Measurements from ENCODE around the gene HPSE2.

HPSE2 gene

DNA sequence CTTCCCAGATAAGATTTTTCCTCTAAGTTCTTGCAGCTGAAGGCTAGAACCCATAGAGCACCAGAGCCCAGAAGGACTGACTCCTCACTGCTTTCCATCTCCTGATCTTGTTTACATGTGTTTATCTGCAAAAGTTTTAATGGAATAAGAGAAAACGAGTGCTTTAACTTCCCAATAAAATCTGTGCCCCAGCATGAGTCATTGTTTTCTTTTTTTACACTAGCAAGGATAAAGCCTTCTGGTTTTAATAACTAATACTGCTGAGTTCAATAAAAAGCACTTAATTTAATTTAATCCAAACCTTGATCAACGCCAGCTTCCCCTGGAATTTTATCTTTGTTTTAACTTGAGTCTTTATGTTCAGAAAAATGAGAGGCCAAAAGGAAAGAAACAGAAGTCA is 227.6 kb downstream of the HPSE2 start:
- Histone ChIP-seq H3K36me3 (ENCODE audit: control insufficient read depth in 4 of 4, insufficient read depth in 4 of 4, low read length in 3 of 4) (no peaks in the 10 kb centered on the region), H3K27ac (ENCODE audit: insufficient read depth in 1 of 2, low read depth in 1 of 2, low read length in 2 of 2, poor library complexity in 1 of 2, severe bottlenecking in 2 of 2) (no peak overlapping the region), H3K4me1 (ENCODE audit: control extremely low read depth in 1 of 4, control insufficient read depth in 4 of 4, insufficient read depth in 4 of 4, low read length in 3 of 4) (no peaks in the 10 kb centered on the region), H3K9me3 (ENCODE audit: control extremely low read depth in 1 of 5, control insufficient read depth in 4 of 5, insufficient read depth in 2 of 5, low read depth in 1 of 5, low read length in 4 of 5) (peaks cover 2 to 20% (median 9%) of the 10 kb centered on the region in 5 experiments), H3K4me3 (ENCODE audit: control insufficient read depth in 1 of 7, extremely low read depth in 1 of 7, insufficient read depth in 4 of 7, low read depth in 2 of 7, low read length in 6 of 7) (no peak overlapping the region), H3K27me3 (replicated peaks in 2 of 5; ENCODE audit: control insufficient read depth in 4 of 5, insufficient read depth in 5 of 5, low read length in 4 of 5) (no peaks in the 10 kb centered on the region)
- CTCF ChIA-PET = no interaction called here
- no peak for DNase-seq
- no CpG with 5 or more reads among the region's 2 CpGs for WGBS (ENCODE audit: insufficient coverage)
- POLR2A ChIA-PET = no interaction called here

- ChIA-PET POLR2A (no interaction called here), CTCF (no interaction called here)
- no peak for DNase-seq
- Histone ChIP-seq H3K4me3 (ENCODE audit: control insufficient read depth in 1 of 7, extremely low read depth in 1 of 7, insufficient read depth in 4 of 7, low read depth in 2 of 7, low read length in 6 of 7) (no peak overlapping the region), H3K36me3 (ENCODE audit: control insufficient read depth in 4 of 4, insufficient read depth in 4 of 4, low read length in 3 of 4) (no peaks in the 10 kb centered on the region), H3K27ac (ENCODE audit: insufficient read depth in 1 of 2, low read depth in 1 of 2, low read length in 2 of 2, poor library complexity in 1 of 2, severe bottlenecking in 2 of 2) (no peak overlapping the region), H3K9me3 (ENCODE audit: control extremely low read depth in 1 of 5, control insufficient read depth in 4 of 5, insufficient read depth in 2 of 5, low read depth in 1 of 5, low read length in 4 of 5) (peaks cover 2 to 20% (median 9%) of the 10 kb centered on the region in 5 experiments), H3K4me1 (ENCODE audit: control extremely low read depth in 1 of 4, control insufficient read depth in 4 of 4, insufficient read depth in 4 of 4, low read length in 3 of 4) (no peaks in the 10 kb centered on the region), H3K27me3 (replicated peaks in 2 of 5; ENCODE audit: control insufficient read depth in 4 of 5, insufficient read depth in 5 of 5, low read length in 4 of 5) (no peaks in the 10 kb centered on the region)
These were observed 228.2 kb downstream of the HPSE2 start for GRCh38 chr10:99007457-99007856.

DNA sequence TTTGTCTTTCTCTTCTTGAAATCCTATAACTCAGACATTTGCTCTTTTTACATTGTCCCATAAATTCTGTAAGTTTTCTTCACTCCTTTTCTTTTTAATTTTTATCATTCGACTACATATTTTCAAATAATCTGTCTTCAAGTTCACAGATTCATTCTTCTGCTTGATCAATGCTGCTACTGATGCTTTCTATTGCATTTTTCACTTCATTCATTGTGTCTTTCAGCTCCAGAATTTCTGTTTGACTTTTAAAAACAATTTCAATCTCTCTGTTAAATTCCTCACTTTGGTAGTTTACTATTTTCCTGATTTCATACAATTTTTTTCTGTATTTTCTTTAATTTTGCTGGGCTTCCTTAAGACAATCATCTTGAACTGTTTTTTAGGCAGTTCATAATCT is 230.4 kb downstream of the HPSE2 start:
- CTCF ChIA-PET = interaction anchor here (0.9 kb wide), 1 partner anchor 12 kb away, joined by 3 read pairs; no protein-coding TSS in a partner anchor
- no peak for DNase-seq
- Histone ChIP-seq H3K9me3 (ENCODE audit: control extremely low read depth in 1 of 5, control insufficient read depth in 4 of 5, insufficient read depth in 2 of 5, low read depth in 1 of 5, low read length in 4 of 5) (peaks cover 2 to 20% (median 9%) of the 10 kb centered on the region in 5 experiments), H3K36me3 (ENCODE audit: control insufficient read depth in 4 of 4, insufficient read depth in 4 of 4, low read length in 3 of 4) (no peaks in the 10 kb centered on the region), H3K27ac (ENCODE audit: insufficient read depth in 1 of 2, low read depth in 1 of 2, low read length in 2 of 2, poor library complexity in 1 of 2, severe bottlenecking in 2 of 2) (no peak overlapping the region), H3K27me3 (replicated peaks in 2 of 5; ENCODE audit: control insufficient read depth in 4 of 5, insufficient read depth in 5 of 5, low read length in 4 of 5) (no peaks in the 10 kb centered on the region), H3K4me3 (ENCODE audit: control insufficient read depth in 1 of 7, extremely low read depth in 1 of 7, insufficient read depth in 4 of 7, low read depth in 2 of 7, low read length in 6 of 7) (no peak overlapping the region), H3K4me1 (ENCODE audit: control extremely low read depth in 1 of 4, control insufficient read depth in 4 of 4, insufficient read depth in 4 of 4, low read length in 3 of 4) (no peaks in the 10 kb centered on the region)
- POLR2A ChIA-PET = no interaction called here
- 69% methylated on average over 1 of the region's 1 CpG for WGBS (ENCODE audit: insufficient coverage)

- Histone ChIP-seq H3K4me1 (ENCODE audit: control extremely low read depth in 1 of 4, control insufficient read depth in 4 of 4, insufficient read depth in 4 of 4, low read length in 3 of 4) (no peaks in the 10 kb centered on the region), H3K36me3 (ENCODE audit: control insufficient read depth in 4 of 4, insufficient read depth in 4 of 4, low read length in 3 of 4) (no peaks in the 10 kb centered on the region), H3K4me3 (ENCODE audit: control insufficient read depth in 1 of 7, extremely low read depth in 1 of 7, insufficient read depth in 4 of 7, low read depth in 2 of 7, low read length in 6 of 7) (no peak overlapping the region), H3K27ac (ENCODE audit: insufficient read depth in 1 of 2, low read depth in 1 of 2, low read length in 2 of 2, poor library complexity in 1 of 2, severe bottlenecking in 2 of 2) (no peak overlapping the region), H3K27me3 (replicated peaks in 2 of 5; ENCODE audit: control insufficient read depth in 4 of 5, insufficient read depth in 5 of 5, low read length in 4 of 5) (no peaks in the 10 kb centered on the region), H3K9me3 (ENCODE audit: control extremely low read depth in 1 of 5, control insufficient read depth in 4 of 5, insufficient read depth in 2 of 5, low read depth in 1 of 5, low read length in 4 of 5) (peaks cover 2 to 20% (median 9%) of the 10 kb centered on the region in 5 experiments)
- WGBS (ENCODE audit: insufficient coverage) = no CpG with 5 or more reads among the region's 1 CpG
- POLR2A ChIA-PET = no interaction called here
- CTCF ChIA-PET = interaction anchor here (0.9 kb wide), 1 partner anchor 13 kb away, joined by 3 read pairs; no protein-coding TSS in a partner anchor
- no peak for DNase-seq
These were observed 230.9 kb downstream of the HPSE2 start for GRCh38 chr10:99004738-99005137.

GRCh38 chr10:99002392-99002791 is 233.3 kb downstream of the HPSE2 start:
- no peaks in the 10 kb centered on the region for H3K36me3 ChIP-seq (ENCODE audit: control insufficient read depth in 4 of 4, insufficient read depth in 4 of 4, low read length in 3 of 4)
- 100% methylated on average over 1 of the region's 1 CpG for WGBS (ENCODE audit: insufficient coverage)
- DNase-seq = no peak
- H3K4me3 ChIP-seq (ENCODE audit: control insufficient read depth in 1 of 7, extremely low read depth in 1 of 7, insufficient read depth in 4 of 7, low read depth in 2 of 7, low read length in 6 of 7) = no peak overlapping the region
- H3K27me3 ChIP-seq (replicated peaks in 2 of 5; ENCODE audit: control insufficient read depth in 4 of 5, insufficient read depth in 5 of 5, low read length in 4 of 5) = no peaks in the 10 kb centered on the region
- CTCF ChIA-PET = no interaction called here
- H3K9me3 ChIP-seq (ENCODE audit: control extremely low read depth in 1 of 5, control insufficient read depth in 4 of 5, insufficient read depth in 2 of 5, low read depth in 1 of 5, low read length in 4 of 5) = peaks cover 4 to 20% (median 9%) of the 10 kb centered on the region in 5 experiments
- no peak overlapping the region for H3K27ac ChIP-seq (ENCODE audit: insufficient read depth in 1 of 2, low read depth in 1 of 2, low read length in 2 of 2, poor library complexity in 1 of 2, severe bottlenecking in 2 of 2)
- H3K4me1 ChIP-seq (ENCODE audit: control extremely low read depth in 1 of 4, control insufficient read depth in 4 of 4, insufficient read depth in 4 of 4, low read length in 3 of 4) = no peaks in the 10 kb centered on the region
- POLR2A ChIA-PET = no interaction called here

DNA sequence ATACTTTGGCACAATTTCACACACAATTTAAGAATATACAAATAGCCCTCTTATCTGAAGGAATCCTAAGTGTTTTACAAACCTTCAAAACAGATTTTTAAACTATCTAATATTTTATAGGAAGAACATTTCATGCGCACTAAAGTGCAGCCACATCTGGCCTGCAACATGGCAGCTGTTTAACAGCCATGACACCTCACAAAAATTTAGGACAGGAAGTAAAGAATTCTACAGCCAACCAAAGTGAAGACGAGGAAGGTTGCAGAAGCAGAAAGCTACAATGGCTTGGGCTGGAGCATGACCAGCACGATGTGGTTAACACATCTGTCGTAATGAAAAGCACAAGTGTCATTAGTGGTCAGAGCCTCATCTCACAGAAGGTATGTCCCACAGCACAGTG is 238.1 kb downstream of the HPSE2 start:
- Histone ChIP-seq H3K27ac (ENCODE audit: insufficient read depth in 1 of 2, low read depth in 1 of 2, low read length in 2 of 2, poor library complexity in 1 of 2, severe bottlenecking in 2 of 2) (no peak overlapping the region), H3K4me1 (ENCODE audit: control extremely low read depth in 1 of 4, control insufficient read depth in 4 of 4, insufficient read depth in 4 of 4, low read length in 3 of 4) (no peaks in the 10 kb centered on the region), H3K9me3 (ENCODE audit: control extremely low read depth in 1 of 5, control insufficient read depth in 4 of 5, insufficient read depth in 2 of 5, low read depth in 1 of 5, low read length in 4 of 5) (peaks cover 0 to 2% (median 0%) of the 10 kb centered on the region in 5 experiments), H3K27me3 (replicated peaks in 2 of 5; ENCODE audit: control insufficient read depth in 4 of 5, insufficient read depth in 5 of 5, low read length in 4 of 5) (no peaks in the 10 kb centered on the region), H3K4me3 (ENCODE audit: control insufficient read depth in 1 of 7, extremely low read depth in 1 of 7, insufficient read depth in 4 of 7, low read depth in 2 of 7, low read length in 6 of 7) (no peak overlapping the region), H3K36me3 (ENCODE audit: control insufficient read depth in 4 of 4, insufficient read depth in 4 of 4, low read length in 3 of 4) (no peaks in the 10 kb centered on the region)
- 73% methylated on average over 4 of the region's 4 CpGs for WGBS (ENCODE audit: insufficient coverage)
- no peak for DNase-seq
- POLR2A ChIA-PET = no interaction called here
- CTCF ChIA-PET = no interaction called here

DNA sequence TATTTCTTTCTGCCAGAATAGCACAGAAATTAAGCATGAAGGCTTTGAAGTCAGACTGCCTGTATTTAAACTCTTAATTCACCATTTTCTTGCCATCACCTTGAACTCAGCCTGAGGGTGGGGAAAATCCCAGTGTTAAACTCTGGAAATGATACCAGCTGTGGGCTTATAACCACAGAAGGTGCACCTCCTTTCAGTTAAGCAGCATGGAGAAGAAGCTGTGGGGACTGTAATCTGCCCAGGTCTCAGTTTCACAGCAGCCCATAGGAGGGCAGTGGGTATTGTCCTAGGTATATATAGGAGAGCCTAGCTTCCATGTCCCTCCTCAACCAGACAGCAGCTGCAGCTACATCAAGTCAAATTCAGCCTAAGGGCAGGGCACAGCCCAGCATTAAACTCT is 241.6 kb downstream of the HPSE2 start:
- CTCF ChIA-PET = interaction anchor here (0.5 kb wide), 1 partner anchor 68 kb away, joined by 3 read pairs; no protein-coding TSS in a partner anchor
- DNase-seq = no peak
- Histone ChIP-seq H3K4me3 (ENCODE audit: control insufficient read depth in 1 of 7, extremely low read depth in 1 of 7, insufficient read depth in 4 of 7, low read depth in 2 of 7, low read length in 6 of 7) (no peak overlapping the region), H3K27me3 (replicated peaks in 2 of 5; ENCODE audit: control insufficient read depth in 4 of 5, insufficient read depth in 5 of 5, low read length in 4 of 5) (no peaks in the 10 kb centered on the region), H3K27ac (ENCODE audit: insufficient read depth in 1 of 2, low read depth in 1 of 2, low read length in 2 of 2, poor library complexity in 1 of 2, severe bottlenecking in 2 of 2) (no peak overlapping the region), H3K36me3 (ENCODE audit: control insufficient read depth in 4 of 4, insufficient read depth in 4 of 4, low read length in 3 of 4) (no peaks in the 10 kb centered on the region), H3K9me3 (ENCODE audit: control extremely low read depth in 1 of 5, control insufficient read depth in 4 of 5, insufficient read depth in 2 of 5, low read depth in 1 of 5, low read length in 4 of 5) (peaks cover 0 to 2% (median 0%) of the 10 kb centered on the region in 5 experiments), H3K4me1 (ENCODE audit: control extremely low read depth in 1 of 4, control insufficient read depth in 4 of 4, insufficient read depth in 4 of 4, low read length in 3 of 4) (no peaks in the 10 kb centered on the region)
- POLR2A ChIA-PET = no interaction called here
